AG10803 (cell line): Measurements from ENCODE around the gene HAUS6.
"Not testable (repeated sequence)": the region's sequence is repeated elsewhere in the genome, so short reads cannot be mapped to it uniquely, and the experiment has no call there.

Experiments
- DNase-seq: peaks from one replicate; pipeline ENCODE4 v3.0.0; 2010; ENCODE audit warnings: low read depth
- H3K4me3 ChIP-seq: 2 replicates; pipeline ENCODE4 v1.5.1; 2011; ENCODE audit warnings: mild to moderate bottlenecking, low read length, control low read depth
- TF ChIP-seq, protein P1 (sequence below): conservative IDR thresholded peaks from 2 replicates; pipeline ENCODE4 v1.5.1; 2011; ENCODE audit warnings: mild to moderate bottlenecking, low read length, control low read depth, inconsistent platforms

Gene HAUS6

DNA sequence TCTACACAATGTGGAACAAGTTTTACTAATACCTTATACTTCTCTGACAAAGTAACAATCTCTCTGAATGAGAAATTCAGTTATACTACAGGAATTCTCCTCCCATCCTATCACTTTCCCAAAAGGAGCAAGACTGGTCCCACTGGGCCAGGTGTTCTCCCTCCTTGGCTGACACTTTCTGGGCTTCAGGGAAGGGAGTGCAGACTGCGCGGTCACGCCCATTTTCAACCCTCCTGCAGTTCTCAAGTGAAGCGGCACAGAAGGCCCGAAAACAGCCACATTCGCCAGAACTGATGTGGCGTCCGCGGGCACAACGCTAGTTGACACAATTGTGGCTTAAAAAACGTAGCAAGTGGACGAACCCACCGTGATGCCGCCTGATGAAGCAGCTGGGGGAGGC, 70.3 kb downstream of the HAUS6 start:
- TF ChIP-seq, protein P1, sequence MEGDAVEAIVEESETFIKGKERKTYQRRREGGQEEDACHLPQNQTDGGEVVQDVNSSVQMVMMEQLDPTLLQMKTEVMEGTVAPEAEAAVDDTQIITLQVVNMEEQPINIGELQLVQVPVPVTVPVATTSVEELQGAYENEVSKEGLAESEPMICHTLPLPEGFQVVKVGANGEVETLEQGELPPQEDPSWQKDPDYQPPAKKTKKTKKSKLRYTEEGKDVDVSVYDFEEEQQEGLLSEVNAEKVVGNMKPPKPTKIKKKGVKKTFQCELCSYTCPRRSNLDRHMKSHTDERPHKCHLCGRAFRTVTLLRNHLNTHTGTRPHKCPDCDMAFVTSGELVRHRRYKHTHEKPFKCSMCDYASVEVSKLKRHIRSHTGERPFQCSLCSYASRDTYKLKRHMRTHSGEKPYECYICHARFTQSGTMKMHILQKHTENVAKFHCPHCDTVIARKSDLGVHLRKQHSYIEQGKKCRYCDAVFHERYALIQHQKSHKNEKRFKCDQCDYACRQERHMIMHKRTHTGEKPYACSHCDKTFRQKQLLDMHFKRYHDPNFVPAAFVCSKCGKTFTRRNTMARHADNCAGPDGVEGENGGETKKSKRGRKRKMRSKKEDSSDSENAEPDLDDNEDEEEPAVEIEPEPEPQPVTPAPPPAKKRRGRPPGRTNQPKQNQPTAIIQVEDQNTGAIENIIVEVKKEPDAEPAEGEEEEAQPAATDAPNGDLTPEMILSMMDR = no peak
- no peak overlapping the region for H3K4me3 ChIP-seq
- no peak for DNase-seq

DNA sequence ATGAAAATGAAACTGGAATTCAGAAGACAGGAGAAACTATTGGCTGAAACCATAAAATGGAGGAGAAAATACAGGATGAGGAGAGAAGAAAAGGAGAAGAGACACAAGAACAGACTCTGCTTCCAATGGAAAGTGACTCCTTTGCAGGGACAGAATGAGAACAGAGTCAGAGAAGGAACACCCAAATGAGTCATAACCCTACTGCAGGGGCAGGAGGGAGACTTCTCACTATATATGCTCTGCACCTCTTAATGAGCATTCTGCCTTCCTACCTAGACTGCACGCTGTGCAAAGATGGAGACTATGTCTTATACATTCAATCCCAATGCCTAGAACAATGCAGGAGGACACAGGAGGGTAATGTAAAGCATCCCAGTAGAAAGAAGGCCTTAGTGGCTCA, 71.8 kb downstream of the HAUS6 start:
- TF ChIP-seq, protein P1 = no peak
- no peak overlapping the region for H3K4me3 ChIP-seq
- no peak for DNase-seq

DNA sequence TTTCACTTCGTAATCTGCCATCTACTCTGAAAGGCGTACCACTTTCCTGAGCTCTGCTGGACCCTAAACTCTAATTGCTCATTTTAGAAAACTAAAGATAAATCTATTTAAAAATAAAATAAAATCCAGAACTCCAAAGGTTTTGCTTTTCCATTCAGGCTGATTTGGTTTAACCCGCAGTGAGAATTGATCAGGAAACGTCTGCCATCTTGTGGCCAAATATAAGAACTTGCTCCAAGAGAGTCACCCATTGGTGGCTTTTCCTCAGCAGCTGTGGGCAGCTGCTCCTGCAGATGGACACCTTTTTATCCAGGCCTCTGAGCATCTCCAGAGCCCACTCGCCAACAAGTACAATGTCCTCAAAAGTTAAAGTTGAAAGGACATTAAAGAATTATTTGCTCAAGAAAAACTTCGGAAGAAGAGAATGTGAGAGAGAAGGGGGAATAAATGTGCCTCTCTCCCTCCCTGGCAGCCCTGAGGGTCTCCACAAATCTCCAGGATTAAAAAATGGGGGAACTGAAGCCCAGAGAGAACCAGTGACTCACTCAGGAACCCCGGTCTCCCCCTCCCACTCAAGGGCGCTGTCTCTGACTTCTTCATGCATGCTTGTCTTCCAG, 73.8 kb downstream of the HAUS6 start:
- H3K4me3 ChIP-seq = no peak overlapping the region
- TF ChIP-seq, protein P1 = peak; percentile 82
- DNase-seq = peak; percentile 70

DNA sequence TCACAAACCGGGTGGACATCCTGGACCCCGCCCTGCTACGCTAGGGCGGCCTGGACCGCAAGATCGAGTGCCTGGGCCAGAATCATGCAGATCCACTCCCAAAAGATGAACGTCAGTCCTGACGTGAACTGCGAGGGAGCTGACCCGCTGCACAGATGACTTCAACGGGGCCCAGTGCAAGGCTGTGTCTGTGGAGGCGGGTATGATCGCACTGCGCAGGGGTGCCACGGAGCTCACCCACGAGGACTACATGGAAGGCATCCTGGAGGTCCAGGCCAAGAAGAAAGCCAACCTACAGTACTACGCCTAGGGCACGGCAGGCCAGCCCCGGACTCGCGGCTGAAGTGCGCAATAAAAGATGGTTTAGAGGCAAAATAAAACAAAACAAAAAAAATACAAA, 74.9 kb downstream of the HAUS6 start:
- TF ChIP-seq, protein P1 = no peak
- H3K4me3 ChIP-seq = no peak overlapping the region
- no peak for DNase-seq

GRCh38 chr9:19026375-19026774, 76.3 kb downstream of the HAUS6 start:
- no peak overlapping the region for H3K4me3 ChIP-seq
- TF ChIP-seq, protein P1 = no peak
- no peak for DNase-seq

DNA sequence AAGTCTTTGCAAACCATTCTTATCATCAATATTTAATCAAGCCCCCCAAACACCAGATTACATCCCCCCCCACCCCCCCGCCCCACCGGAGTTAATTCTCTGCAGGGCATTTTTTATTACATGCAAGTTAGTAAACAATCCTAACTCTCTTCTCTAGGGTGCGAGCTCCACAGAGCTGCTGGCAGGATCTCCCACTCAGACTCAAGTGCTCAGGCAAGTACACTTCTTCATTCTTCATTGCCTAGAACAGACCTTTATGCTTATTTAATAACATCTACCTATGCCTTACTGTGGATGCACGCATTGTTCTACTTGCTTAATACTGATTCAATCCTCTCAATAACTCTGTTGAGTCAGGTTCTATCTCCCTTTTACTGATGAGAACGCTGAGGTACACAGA, 79.6 kb downstream of the HAUS6 start:
- DNase-seq = no peak
- H3K4me3 ChIP-seq = no peak overlapping the region
- TF ChIP-seq, protein P1 = no peak

DNA sequence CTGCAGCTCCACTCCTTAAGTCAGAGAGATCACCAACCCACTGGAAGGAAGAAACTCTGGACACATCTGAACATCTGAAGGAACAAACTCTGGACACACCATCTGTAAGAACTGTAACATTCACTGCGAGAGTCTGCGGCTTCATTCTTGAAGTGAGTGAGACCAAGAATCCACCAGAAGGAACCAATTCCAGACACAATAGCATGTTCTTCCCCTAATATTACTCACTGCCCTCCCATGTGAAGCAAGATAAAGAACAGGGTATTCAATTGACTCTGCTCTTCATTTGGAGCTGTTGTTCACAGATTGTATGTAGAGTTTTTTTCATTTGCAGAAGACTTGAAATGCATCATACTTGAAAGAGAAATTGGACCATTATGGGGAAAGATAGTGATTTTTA, 80.5 kb downstream of the HAUS6 start:
- DNase-seq = peak; percentile 15
- TF ChIP-seq, protein P1 = no peak
- H3K4me3 ChIP-seq = no peak overlapping the region

DNA sequence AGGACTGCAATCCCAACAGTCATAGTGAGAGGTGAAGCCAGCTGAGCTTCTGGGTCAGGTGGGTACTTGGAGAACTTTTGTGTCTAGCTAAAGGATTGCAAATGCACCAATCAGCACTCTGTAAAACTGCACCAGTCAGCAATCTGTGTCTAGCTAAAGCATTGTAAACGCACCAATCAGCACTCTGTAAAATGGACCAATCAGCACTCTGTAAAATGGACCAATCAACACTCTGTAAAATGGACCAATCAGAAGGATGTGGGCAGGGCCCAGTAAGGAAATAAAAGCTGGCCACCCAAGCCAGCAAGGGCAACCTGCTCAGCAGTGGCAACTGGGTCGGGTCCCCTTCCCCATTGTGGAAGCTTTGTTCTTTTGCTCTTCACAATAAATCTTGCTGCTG, 81.1 kb downstream of the HAUS6 start:
- not testable (repeated sequence) for DNase-seq, H3K4me3 ChIP-seq
